Right lung (tissue), 5 donors: ENCODE data around the gene DIAPH1. TPM values are rescaled to one million over a fixed set of nuclear protein-coding genes. Genes with fewer than 3 reads are reported as not detected.

Source experiments
- DNase-seq, 2 donors: peaks; one replicate each; pipeline ENCODE4 v3.0.0-alpha.2; 2013
- polyA plus RNA-seq, 5 donors: library from polyadenylated mRNA; unstranded; fragments of 120-200 nt; gene quantifications; one replicate each; pipeline versions ENCODE4 v1.2.1 to v1.2.3, GENCODE V29; 2013; ENCODE audit warnings: inconsistent platforms in 1 of 5, low replicate concordance in 1 of 5; ENCODE audit not compliant: insufficient read length in 5 of 5, insufficient read depth in 1 of 5

DIAPH1 gene
- polyA plus RNA-seq, 5 donors = 43.3 to 54.3 (median 47.7) TPM

DNA sequence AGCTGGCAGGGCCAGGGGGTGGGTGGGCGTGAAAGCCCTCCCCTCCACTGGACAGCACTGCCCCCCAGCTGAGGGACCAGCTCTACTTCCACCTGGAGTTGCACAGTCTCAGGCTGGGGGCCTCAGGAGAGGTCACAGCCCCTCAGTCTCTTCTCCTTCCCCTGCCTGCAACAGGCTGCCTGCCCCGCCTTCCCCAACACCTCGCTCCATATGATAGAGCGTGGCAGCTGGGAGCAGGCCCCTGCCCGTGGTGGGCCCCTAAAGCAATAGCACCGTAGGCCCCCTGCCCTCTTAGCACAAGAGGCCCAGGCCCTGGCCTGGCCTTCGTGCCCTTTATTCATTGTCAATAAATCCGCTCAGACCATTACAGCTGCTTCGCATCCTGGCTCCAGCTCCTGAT is 21.9 kb upstream of the DIAPH1 start:
- DNase-seq = no peak

GRCh38 chr5:141640051-141640415 is 21.2 kb upstream of the DIAPH1 start:
- DNase-seq = no peak

GRCh38 chr5:141639357-141640050 is 20.7 kb upstream of the DIAPH1 start:
- no peak for DNase-seq

GRCh38 chr5:141638771-141639170 is 20.0 kb upstream of the DIAPH1 start:
- no peak for DNase-seq

- peak in 1 of 2 donors; percentile 37 for DNase-seq
Measured at GRCh38 chr5:141637767-141638419, 19.1 kb upstream of the DIAPH1 start.

GRCh38 chr5:141637123-141637766 is 18.4 kb upstream of the DIAPH1 start:
- DNase-seq = no peak

DNA sequence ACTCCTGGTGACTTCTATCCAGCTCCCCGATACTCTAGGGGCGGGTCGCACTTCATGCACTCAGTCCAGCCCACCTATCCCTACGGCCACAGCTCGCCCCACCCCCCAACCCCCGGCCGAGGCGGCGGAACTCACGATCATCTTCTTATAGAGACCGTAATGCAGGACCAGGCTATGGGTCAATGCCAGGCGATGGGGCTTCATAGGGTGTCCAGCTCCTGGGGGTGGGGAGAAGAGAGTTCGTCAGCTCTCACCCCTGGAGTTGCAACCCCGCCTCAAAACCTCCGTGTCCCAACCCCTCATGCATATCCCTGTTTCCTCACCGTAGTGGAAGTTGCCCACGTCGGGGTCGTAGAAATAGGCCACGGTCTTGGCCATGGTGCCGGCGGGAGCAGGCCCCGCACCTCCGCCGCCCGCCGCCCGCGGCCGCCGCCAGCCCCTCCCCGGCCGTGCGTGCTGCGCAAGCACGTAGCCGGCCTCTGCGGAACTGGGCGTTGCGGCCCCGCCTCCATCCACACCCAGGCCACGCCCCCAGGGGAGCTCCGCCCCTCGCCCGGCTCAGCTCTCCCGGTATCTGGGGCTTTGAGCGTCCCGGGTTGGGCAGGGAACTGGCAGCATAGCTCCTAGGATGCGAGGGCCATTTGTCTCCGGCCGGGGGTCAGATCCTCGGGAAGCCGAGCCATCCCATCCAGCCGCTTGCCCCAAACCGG is 17.8 kb upstream of the DIAPH1 start, which contains the start of the genes HDAC3 and RELL2:
HDAC3 (minus strand) TSS at position 437 of the 710 bp plus-strand sequence; CDS start at position 378, 59 bp downstream.
RELL2 (plus strand) TSS at position 585 of the 710 bp plus-strand sequence. CDS start 1,229 bp downstream, outside the sequence.
- peak; percentile 88 to 92 for DNase-seq

DNA sequence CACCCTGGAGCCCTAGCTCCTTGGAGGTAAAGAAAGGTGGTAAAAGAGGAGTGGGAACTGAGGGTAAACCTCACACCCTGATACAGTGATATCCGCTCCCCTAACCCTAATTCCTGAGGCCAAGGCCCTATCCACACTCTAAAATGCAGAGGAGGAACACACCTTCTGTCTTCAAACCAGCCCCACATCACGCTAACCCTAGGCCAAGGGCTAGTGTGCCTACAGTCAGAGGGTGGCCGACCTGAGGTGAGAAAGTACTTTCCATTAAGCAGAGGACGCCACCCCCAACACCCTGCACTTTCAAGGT is 17.3 kb upstream of the DIAPH1 start:
- no peak for DNase-seq

GRCh38 chr5:141635646-141636045 is 16.8 kb upstream of the DIAPH1 start:
- no peak for DNase-seq

- DNase-seq = no peak
Measured at GRCh38 chr5:141634720-141635119, 15.9 kb upstream of the DIAPH1 start.

DNA sequence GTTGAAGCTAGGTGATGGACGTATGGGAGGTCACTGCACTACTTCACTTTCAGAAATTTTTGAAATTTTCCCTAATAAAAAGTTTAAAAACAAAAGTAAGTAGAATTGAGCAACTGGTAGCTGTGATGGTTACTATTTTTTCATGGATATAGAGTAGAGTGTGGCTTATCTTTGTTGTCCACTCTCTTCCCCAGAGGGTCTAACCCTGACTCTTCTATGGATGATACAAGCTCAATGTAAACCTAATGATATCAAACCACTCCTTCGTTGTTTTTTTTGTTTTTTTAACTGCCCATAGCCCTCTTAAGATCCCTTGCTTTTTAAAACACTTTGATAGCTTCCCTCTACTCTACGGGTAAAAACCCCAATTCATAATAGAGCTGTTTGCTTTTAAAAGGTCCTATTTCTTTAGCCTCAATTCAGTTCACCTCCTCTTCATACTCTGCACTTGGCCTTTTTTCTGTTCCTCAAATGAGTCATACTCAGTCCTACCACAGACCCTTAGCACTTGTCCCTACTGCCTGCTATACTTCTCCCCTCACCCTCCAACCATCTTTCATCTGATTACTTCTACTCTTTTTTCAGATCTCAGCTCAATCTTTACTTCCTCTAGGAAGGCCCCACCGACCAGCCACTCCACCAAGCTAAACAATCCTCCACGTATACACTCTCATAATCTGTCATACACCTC is 15.2 kb upstream of the DIAPH1 start:
- no peak for DNase-seq

DNA sequence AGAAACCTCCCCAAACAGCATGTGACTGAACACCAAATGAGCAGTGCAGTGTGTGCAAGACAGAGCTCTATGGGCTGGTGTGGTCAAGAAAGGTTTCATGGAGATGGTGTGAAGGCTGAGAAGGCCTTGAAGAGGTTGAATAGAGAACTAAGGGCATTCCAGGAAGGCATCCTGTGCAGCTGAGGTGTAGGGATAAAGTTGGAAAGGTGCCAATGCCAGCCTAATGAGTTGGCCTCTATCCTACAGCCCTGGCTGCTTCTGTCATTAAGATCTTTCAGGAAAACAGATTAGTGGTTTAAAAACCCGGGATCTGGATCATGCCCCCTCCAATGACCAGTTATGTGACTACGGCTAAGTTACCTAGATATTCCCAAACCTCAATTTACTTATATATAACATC is 13.8 kb upstream of the DIAPH1 start:
- no peak for DNase-seq

- no peak for DNase-seq
Measured at GRCh38 chr5:141630570-141631140, 11.9 kb upstream of the DIAPH1 start.

DNA sequence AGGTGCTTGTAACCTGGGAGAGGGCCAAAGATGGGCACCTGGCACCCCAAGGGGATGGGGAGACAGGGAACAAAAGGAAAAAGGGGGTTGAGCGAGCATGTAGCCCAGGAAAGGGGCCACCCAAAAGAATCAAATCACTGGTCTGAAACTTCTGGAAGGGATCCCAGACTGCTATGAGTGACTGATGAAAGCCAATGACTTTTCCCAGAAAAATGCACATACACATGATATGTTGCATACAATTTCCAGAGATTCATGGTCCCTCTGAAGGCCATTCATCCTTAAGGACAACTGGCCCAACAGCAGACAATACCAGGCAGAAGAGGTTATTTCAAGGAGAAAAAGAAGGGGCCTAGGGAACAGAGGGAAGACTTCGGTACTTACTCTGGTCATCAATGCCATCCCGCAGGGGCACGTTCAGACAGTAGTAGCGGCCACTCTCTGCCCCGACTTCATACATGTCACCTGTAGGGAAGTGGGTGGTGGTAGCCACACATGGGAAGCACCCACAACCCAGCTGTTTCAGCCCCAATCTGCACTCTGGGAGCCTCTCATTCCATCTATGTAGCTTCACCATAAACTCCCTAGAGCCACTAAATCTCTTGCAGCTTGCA is 9.5 kb upstream of the DIAPH1 start:
- no peak for DNase-seq

GRCh38 chr5:141623611-141624010 is 4.8 kb upstream of the DIAPH1 start:
- DNase-seq = no peak

DNA sequence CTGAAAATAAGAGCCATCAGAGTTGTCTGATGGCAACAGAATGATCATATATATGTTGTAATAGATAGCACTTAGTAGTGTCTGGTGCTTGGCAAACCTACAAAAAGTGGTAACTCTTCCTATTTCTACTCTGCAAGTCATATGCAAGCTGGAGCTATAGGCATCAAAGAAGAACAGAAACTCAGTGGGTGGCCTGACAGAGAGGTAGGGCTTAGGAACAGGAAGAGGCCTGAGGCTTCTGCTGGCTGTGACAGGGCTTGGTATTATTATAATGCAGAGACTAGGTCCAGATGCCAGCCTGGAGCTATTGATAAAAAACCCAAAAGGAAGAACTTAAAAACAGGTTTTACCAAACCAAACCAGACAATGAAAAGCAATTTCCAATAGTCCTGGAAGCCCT is 4.4 kb upstream of the DIAPH1 start:
- DNase-seq = no peak

DNA sequence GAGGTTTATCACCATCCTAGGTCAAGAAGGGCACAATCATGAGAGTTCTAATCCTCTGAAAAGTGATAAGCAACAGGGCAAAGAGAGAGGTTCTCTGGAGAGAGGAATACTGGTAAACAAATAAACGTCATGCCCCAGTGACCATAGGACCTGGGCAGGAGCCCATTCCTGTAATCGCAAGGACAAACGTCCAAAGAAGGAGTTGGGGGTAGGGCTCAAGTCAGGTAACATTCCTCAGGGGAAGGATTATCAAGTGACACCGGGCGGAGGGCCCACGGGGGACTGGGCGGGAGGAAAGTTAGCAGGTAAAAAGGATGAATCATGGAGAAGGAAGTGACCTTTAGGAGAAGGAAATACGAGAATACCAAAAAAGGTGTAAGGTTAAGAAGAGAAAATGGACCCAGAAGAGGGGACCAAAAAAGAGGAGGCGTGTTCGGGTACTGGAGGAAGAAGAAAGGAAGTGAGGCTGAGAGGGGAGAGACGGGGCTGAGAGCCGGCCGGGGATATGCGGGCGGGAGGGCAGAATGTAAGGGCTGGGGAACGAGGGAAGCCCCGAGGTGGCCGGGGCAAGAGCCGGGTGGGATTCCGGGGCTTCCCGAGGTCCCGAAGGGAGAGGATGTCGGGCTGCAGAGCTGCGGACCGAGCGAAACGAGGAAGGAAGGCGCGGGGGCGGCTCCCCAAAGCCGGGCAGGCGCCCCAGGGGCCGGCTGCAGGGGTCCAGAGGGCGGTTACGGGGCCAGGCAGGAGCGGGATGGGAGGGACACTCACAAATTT is 583 bp downstream of the DIAPH1 start:
- DNase-seq = peak; percentile 36 to 47

- DNase-seq = no peak
Measured at GRCh38 chr5:141617682-141618029, 1.1 kb downstream of the DIAPH1 start.

GRCh38 chr5:141617128-141617527 is 1.7 kb downstream of the DIAPH1 start:
- no peak for DNase-seq

DNA sequence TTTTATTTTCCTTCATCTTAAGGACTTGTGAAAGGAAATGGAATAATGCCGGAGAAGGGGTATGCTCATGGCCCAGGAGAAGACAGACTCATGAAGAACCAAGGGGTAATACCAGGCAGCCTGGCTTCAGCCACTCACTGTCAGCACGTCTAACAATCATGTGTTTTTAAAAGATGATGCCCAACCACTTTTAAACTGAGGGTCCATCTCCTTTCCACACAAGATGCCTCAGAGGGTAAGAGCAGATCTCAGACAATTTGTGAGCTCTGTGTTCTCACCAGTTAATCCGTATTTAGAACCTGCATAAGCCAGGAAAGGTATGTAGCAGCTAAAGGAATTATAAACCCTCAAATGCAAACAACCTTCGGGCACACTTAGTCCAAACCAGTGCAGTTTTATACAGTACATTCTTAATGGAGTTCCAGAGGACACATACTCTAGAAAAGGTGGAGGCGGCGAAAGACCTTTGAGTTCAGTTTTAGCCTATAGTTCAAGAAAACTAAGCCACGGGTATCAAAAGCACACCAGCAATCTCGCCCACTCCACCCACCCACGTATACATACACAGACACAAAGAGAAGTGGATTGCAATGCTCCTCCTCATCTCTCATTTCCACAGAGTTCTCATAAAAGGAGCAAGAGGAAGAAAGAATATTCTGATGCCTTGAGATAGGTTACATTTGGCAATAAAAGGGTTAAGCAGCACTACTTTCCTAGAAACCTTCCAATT is 2.6 kb downstream of the DIAPH1 start:
- DNase-seq = no peak
